GM18873 (cell line): Measurements from ENCODE around the gene DHDDS.
"Not testable (repeated sequence)": the region's sequence is repeated elsewhere in the genome, so short reads cannot be mapped to it uniquely, and the experiment has no call there.

ENCODE experiments used
- ATAC-seq: cut with Tn5 transposase; IDR thresholded peaks from one replicate; pipeline ENCODE4 v1.9.1; 2021; ENCODE audit warnings: mild to moderate bottlenecking, moderate library complexity, moderate number of reproducible peaks; ENCODE audit not compliant: unreplicated experiment, low FRiP score

The DHDDS gene

GRCh38 chr1:26472901-26473845 lies 41.1 kb downstream of the DHDDS start:
- peak; percentile 52 for ATAC-seq

GRCh38 chr1:26474818-26475217 lies 42.7 kb downstream of the DHDDS start:
- ATAC-seq = no peak

GRCh38 chr1:26475989-26476388 lies 43.9 kb downstream of the DHDDS start:
- no peak for ATAC-seq

GRCh38 chr1:26476958-26477357 lies 44.8 kb downstream of the DHDDS start:
- ATAC-seq = no peak

- ATAC-seq = no peak
These were observed 45.5 kb downstream of the DHDDS start for GRCh38 chr1:26477446-26478152.

DNA sequence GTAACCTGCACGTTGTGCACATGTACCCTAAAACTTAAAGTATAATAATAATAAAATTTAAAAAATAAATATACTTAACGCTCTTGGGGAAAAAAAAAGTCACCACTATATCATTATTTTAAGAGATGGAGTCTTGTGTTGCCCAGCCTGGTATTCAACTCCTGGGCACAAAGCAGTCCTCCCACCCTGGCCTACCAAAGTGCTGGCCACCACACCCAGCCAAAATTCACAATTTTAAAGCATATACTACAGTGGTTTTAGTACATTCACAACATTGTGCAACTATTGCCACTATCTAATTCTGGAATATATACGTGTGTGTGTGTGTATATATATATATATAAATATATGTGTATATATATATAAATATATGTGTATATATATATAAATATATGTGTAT lies 46.0 kb downstream of the DHDDS start:
- ATAC-seq = no peak

DNA sequence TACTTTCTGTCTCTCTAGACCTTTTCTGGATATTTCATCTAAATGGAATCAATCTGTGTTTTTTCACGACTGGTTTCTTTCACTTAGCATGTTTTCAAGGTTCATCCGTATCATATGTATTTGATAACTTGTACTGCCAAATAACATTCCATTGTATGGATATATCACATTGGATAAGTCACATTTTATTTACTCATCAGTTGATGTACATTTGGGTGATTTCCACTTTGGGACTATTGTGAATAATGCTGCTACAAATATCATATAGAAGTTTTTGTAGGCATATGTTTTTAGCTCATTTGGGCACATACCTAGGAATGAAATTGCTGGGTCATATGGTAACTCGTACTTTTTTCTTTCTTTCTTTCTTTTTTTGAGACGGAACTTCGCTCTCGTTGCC lies 46.9 kb downstream of the DHDDS start:
- no peak for ATAC-seq

- no peak for ATAC-seq
These were observed 50.8 kb downstream of the DHDDS start for GRCh38 chr1:26482921-26483320.

DNA sequence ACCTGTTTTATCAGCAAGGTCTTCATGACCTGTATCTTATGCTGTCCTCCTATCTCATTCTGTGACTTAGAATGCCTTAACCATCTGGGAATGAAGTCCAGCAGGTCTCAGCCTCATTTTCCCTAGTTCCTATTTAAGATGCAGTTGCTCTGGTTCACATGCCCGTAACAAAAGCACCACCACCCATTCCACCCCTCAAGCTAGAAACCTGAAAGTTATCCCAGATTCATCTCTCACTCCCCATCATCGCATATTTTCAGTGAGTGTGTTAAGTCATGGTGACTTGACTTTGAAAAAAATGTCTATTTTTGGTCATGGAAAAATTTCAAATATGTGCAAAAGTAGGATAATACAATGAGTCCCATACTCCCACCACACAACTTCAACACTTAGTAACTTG lies 51.9 kb downstream of the DHDDS start:
- ATAC-seq = no peak

DNA sequence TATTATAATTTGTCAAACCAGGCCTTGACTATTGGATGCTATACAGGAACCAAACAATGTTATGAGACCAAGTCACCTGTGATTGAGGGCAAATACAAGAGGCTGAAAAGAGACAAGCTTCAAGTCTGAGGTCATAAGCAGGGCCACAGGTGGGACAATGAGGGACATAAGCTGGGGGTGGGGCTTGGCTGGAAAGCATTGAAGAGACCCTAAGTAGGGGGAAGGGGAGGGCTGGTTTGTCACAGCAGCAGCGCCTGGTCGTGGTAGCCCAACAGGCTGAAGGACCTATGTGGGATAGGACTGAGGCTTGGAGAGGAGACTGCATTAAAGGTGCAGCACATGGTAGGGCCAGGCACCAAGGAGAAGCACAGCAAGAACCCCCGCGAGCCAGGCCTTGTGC lies 58.0 kb downstream of the DHDDS start:
- no peak for ATAC-seq

- ATAC-seq = no peak
These were observed 61.1 kb downstream of the DHDDS start for GRCh38 chr1:26493267-26493666.

GRCh38 chr1:26493938-26494337 lies 61.8 kb downstream of the DHDDS start:
- no peak for ATAC-seq

DNA sequence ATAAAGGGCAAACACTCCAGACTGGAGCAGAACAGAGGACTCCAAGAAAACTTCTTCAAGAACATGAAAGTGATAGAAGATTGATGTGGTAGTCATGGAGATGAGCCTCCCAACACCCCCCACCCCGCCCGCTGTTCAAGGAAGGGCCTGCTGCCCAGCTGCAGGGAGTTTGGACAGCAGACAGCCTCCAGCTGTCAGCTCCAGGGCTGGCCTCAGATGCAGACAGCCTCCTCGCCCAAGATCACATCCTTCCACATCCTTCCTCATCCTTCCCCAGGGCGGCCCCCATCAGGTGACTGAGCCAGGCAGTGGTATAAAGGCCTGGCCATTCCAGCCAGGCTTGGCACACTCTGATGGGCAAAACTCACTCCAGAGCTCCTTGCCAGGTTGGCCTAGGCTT lies 64.7 kb downstream of the DHDDS start:
- no peak for ATAC-seq

DNA sequence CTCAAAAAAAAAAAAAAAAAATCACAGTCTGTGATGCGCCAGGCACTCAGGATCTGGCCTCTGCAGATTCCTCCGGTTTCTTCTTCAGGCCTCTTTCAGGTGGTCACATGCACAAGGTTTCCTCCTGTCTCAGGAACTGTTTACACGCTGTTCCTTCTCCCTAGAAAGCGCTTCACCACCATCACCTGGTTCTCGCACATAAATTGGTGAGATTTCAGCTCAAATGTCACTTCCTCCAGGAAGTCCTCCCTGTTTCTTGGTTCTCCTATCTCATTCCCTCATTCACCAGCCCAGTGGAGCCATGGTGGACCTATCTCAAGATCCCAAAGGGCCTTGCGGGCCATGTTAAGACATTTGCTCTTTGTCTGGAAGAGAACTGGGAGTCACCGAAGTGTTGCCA lies 66.8 kb downstream of the DHDDS start:
- no peak for ATAC-seq

DNA sequence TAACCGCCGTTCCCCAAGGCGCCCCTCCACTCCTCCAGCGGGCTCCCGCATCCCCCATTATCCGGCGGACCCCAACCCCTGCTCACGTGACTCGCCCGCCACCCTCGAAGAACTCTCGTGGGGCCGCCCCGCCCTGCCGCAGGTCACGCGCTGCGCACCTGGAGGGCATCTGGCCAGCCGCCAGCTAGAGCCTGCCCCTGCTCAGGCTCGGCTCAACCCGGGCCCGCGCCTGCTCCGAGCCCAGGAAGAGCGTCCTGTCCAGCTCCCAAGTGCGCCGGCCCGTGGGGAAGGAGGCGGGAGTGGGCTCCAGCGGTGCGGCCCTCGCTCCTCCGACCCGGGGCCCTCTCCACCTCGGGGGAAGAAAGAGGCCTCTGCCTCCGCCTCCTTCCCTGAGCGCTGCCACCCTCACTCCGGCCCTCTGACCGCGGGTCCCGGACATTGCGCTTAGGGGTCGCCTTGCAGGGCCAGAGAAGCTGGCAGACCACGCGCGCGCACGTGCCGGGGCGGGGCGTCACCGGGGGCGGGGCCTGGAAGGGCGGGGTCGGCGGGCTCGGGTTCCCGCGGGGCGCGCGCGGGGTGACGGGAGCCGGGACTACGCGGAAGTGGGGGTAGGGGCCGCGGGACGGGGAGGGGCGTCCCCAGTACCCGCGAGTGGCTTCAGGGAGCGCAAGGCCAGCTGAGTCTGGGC lies 68.5 kb downstream of the DHDDS start:
- peak; percentile 53 for ATAC-seq

GRCh38 chr1:26510711-26511110 lies 78.6 kb downstream of the DHDDS start:
- ATAC-seq = not testable (repeated sequence)

DNA sequence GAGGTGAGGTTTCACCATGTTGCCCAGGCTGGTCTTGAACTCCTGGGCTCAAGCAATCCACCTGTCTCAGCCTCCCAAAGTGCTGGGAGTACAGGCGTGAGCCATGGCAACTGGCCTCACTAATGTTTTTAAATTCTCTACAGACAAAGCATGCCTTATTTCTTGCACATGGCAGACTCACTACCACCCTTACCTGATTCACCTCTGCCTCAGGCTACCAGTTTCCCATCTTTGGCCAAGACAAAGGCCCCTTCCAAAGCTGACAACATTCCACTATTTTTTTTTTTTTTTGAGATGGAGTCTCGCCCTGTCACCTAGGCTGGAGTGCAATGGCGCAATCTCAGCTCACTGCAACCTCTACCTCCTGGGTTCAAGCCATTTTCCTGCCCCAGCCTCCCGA lies 83.7 kb downstream of the DHDDS start:
- ATAC-seq = not testable (repeated sequence)

- ATAC-seq = no peak
These were observed 85.1 kb downstream of the DHDDS start for GRCh38 chr1:26516987-26517765.

- no peak for ATAC-seq
These were observed 85.6 kb downstream of the DHDDS start for GRCh38 chr1:26517766-26518049.

GRCh38 chr1:26518355-26518754 lies 86.2 kb downstream of the DHDDS start:
- no peak for ATAC-seq

- no peak for ATAC-seq
These were observed 88.2 kb downstream of the DHDDS start for GRCh38 chr1:26520339-26520738.
